Measurements from ENCODE around the gene GRB14.

- TF ChIP-seq CTCF (IDR thresholded peaks at IDR 0.05) = no peak
- no peak for TF ChIP-seq POLR2A (IDR thresholded peaks at IDR 0.05)
These were observed 75.8 kb downstream of the GRB14 start for GRCh38 chr2:164545484-164545883.

Data from thyroid gland (tissue), 4 donors.